ENCODE data around the gene SRGN. TPM values are rescaled to one million over a fixed set of nuclear protein-coding genes. Genes with fewer than 3 reads are reported as not detected.

SRGN gene
- total and polyA plus RNA-seq, 2 of the 13 experiments (the other 11 are each of a cell fraction or from before 2014, with no cell fraction given) = 0.09 TPM; not detected in 1

DNA sequence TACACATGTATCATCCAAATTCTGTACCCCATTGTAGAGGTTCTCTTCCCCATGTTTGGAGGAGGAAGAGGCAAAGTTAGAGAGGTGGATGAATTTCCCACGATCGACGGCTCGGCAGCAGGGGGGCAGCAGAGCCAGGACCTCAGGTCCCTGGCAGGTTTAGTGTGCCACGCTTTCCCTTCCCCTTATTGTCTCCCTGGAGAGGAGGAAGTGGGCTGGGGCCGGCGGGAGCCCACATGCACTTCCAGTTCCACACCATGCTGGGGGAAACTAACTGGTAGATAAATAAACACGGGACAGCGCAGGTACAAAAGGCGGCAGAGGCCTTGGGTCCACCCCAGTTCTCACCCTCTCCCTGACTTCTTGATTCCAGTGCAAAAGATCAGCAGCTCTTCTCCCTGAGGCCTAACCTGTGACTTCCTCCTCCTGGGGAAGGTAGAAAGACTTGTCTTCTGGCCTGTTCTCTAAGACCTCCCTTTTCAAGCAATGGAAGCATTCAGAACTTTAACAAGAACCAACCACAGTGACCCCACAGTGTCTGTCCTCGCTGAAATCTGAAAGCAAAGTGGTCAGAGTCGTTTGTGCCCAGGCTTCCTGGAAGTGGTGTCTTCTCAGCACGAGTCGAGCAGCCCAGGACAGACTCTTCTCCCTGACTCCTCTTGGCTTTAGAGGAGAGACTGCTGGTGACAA is 30.5 kb upstream of the SRGN start:
- intact Hi-C loops (cut with micrococcal nuclease; ENCODE audit: unreplicated experiment) (no loop called here), in situ Hi-C loops (cut with HindIII; ENCODE audit: extremely low pct_ligation_motif_present, low pct_unique_long_range_greater_than_20kb) (no loop called here)
- Histone ChIP-seq H3K4me1 (ENCODE audit: insufficient read depth, low read length) (peaks cover 49% of the 10 kb centered on the region), H3K9me3 (ENCODE audit: low read length) (no peaks in the 10 kb centered on the region), H3K79me2 (ENCODE audit: insufficient read depth, low read length) (no peaks in the 10 kb centered on the region), H3K9ac (ENCODE audit: insufficient read depth, low read depth, low read length) (peak overlapping the region; percentile 33), H4K20me1 (ENCODE audit: insufficient read depth, low read length) (no peaks in the 10 kb centered on the region), H2AFZ (ENCODE audit: low read length) (peak overlapping the region; percentile 88), H3K36me3 (replicated peaks in 1 of 2; ENCODE audit: control insufficient read depth in 1 of 2, insufficient read depth in 2 of 2, low read length in 2 of 2) (no peaks in the 10 kb centered on the region), H3K4me3 (replicated peaks in 1 of 3; ENCODE audit: insufficient read depth in 1 of 3, low read depth in 2 of 3, low read length in 3 of 3) (peak overlapping the region; percentile 32 to 54 (median 36); a peak in 5 of 6 replicates), H3K4me2 (ENCODE audit: low read depth, low read length) (peak overlapping the region; percentile 69), H3K27me3 (ENCODE audit: control insufficient read depth in 1 of 2, insufficient read depth in 2 of 2, low read length in 2 of 2) (0 out of 5 replicates have a peak, but pooled peaks cover 0 to 2% of the 10 kb centered on the region in 2 experiments), H3K27ac (ENCODE audit: extremely low read length, insufficient read depth, low read length) (no peak overlapping the region)
- ChIA-PET CTCF (ENCODE audit: low intra/inter-chr PET ratio, low total read pairs) (no interaction called here), POLR2A (interaction anchor here (0.6 kb wide), 1 partner anchor 533 kb away, joined by 3 read pairs; no protein-coding TSS in a partner anchor)
- 23% methylated on average over 9 of the region's 14 CpGs for WGBS (ENCODE audit: low lambda C conversion rate)
- FAIRE-seq (peak; percentile 8), DNase-seq (ENCODE audit: low spot score) (peak; percentile 27), ATAC-seq (peak; percentile 58)
- no TSS peak for BruUV-seq (replicated peaks)
- TF ChIP-seq ZFY (CRISPR knock-in tag; IDR thresholded peaks at IDR 0.05) (peak; percentile 51; the same call in 1 of the 2 replicates), PHF20 (CRISPR knock-in tag; IDR thresholded peaks at IDR 0.05) (peak; percentile 45; the same call in 1 of the 2 replicates), ZNF530 (CRISPR knock-in tag; IDR thresholded peaks at IDR 0.05; ENCODE audit: low read depth) (no peak), ZBTB7B (CRISPR knock-in tag; IDR thresholded peaks at IDR 0.05) (0 out of 2 replicates have a peak, but pooled peaks have one; percentile 20), CTCF (CRISPR knock-in tag; IDR thresholded peaks at IDR 0.05) (peak; percentile 35), SP140L (CRISPR knock-in tag; IDR thresholded peaks at IDR 0.05; ENCODE audit: borderline replicate concordance) (no peak), FOXA3 (CRISPR knock-in tag; IDR thresholded peaks at IDR 0.05) (0 out of 2 replicates have a peak, but pooled peaks have one; percentile 16), ZFX (CRISPR knock-in tag; IDR thresholded peaks at IDR 0.05; ENCODE audit: low read depth) (peak; percentile 80), ZNF12 (CRISPR knock-in tag; IDR thresholded peaks at IDR 0.05) (0 out of 2 replicates have a peak, but pooled peaks have one; percentile 19), IKZF1 (IDR thresholded peaks at IDR 0.05) (no peak)
- TF ChIP-seq, protein P1, sequence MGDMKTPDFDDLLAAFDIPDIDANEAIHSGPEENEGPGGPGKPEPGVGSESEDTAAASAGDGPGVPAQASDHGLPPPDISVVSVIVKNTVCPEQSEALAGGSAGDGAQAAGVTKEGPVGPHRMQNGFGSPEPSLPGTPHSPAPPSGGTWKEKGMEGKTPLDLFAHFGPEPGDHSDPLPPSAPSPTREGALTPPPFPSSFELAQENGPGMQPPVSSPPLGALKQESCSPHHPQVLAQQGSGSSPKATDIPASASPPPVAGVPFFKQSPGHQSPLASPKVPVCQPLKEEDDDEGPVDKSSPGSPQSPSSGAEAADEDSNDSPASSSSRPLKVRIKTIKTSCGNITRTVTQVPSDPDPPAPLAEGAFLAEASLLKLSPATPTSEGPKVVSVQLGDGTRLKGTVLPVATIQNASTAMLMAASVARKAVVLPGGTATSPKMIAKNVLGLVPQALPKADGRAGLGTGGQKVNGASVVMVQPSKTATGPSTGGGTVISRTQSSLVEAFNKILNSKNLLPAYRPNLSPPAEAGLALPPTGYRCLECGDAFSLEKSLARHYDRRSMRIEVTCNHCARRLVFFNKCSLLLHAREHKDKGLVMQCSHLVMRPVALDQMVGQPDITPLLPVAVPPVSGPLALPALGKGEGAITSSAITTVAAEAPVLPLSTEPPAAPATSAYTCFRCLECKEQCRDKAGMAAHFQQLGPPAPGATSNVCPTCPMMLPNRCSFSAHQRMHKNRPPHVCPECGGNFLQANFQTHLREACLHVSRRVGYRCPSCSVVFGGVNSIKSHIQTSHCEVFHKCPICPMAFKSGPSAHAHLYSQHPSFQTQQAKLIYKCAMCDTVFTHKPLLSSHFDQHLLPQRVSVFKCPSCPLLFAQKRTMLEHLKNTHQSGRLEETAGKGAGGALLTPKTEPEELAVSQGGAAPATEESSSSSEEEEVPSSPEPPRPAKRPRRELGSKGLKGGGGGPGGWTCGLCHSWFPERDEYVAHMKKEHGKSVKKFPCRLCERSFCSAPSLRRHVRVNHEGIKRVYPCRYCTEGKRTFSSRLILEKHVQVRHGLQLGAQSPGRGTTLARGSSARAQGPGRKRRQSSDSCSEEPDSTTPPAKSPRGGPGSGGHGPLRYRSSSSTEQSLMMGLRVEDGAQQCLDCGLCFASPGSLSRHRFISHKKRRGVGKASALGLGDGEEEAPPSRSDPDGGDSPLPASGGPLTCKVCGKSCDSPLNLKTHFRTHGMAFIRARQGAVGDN (CRISPR knock-in tag; IDR thresholded peaks at IDR 0.05) = peak; percentile 58
- TF ChIP-seq, protein P2, sequence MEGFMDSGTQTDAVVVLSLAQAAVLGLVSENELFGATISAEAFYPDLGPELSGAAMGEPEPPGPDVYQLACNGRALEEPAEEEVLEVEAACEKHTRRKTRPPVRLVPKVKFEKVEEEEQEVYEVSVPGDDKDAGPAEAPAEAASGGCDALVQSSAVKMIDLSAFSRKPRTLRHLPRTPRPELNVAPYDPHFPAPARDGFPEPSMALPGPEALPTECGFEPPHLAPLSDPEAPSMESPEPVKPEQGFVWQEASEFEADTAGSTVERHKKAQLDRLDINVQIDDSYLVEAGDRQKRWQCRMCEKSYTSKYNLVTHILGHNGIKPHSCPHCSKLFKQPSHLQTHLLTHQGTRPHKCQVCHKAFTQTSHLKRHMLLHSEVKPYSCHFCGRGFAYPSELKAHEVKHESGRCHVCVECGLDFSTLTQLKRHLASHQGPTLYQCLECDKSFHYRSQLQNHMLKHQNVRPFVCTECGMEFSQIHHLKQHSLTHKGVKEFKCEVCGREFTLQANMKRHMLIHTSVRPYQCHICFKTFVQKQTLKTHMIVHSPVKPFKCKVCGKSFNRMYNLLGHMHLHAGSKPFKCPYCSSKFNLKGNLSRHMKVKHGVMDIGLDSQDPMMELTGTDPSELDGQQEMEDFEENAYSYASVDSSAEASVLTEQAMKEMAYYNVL (CRISPR knock-in tag; IDR thresholded peaks at IDR 0.05; ENCODE audit: borderline replicate concordance) = 0 out of 2 replicates have a peak, but pooled peaks have one; percentile 5
